IMR-90 (cell line): ENCODE results near the gene PLSCR2. TPM values are rescaled to one million over a fixed set of nuclear protein-coding genes. Genes with fewer than 3 reads are reported as not detected.

Experiments used
- ATAC-seq: fragments of 200-7000 bp; cut with Tn5 transposase; 2 replicates; pipeline ENCODE4 v1.9.1; 2020; ENCODE audit warnings: low read depth, mild to moderate bottlenecking, moderate library complexity
- BruUV-seq: library from RNA; stranded (reverse); fragments of 400-500 nt; replicated peaks from 2 replicates; lab custom pipeline; 2021; lab: Mats Ljungman, UMichigan
- CTCF ChIA-PET: fragments of 300-600 bp; formaldehyde crosslinking; extraction: SDS; loops from one replicate; lab custom pipeline; 2021; ENCODE audit warnings: antibody characterized with exemption; lab: Yijun Ruan, JAX
- POLR2A ChIA-PET: fragments of 300-600 bp; sonication (Branson Sonifier 250); formaldehyde crosslinking; loops from one replicate; lab custom pipeline; 2022; ENCODE audit warnings: antibody characterized with exemption; ENCODE audit not compliant: unreplicated experiment; lab: Charles Lee
- DNase-seq: peaks from one replicate; pipeline ENCODE4 v3.0.0; 2013
- H2AFZ ChIP-seq: replicated peaks from 2 replicates; pipeline ENCODE3; 2013; ENCODE audit warnings: low read length, mild to moderate bottlenecking; ENCODE audit not compliant: poor library complexity
- H2AK5ac ChIP-seq: 2 replicates; pipeline ENCODE4 v1.6.1; 2013; ENCODE audit warnings: low read depth, low read length, inconsistent platforms
- H2AK9ac ChIP-seq: replicated peaks from 2 replicates; pipeline ENCODE3; 2013; ENCODE audit warnings: mild to moderate bottlenecking, low read depth, low read length, moderate library complexity; ENCODE audit not compliant: poor library complexity
- H2BK120ac ChIP-seq: 2 replicates; pipeline ENCODE4 v1.6.1; 2013; ENCODE audit warnings: low read depth, low read length, inconsistent platforms
- H2BK15ac ChIP-seq: 3 replicates; pipeline ENCODE4 v1.6.1; 2013; ENCODE audit warnings: low read depth, low read length, inconsistent platforms
- H2BK20ac ChIP-seq: 2 replicates; pipeline ENCODE4 v1.6.1; 2013; ENCODE audit warnings: low read depth, mild to moderate bottlenecking, inconsistent platforms, low read length, moderate library complexity
- H2BK5ac ChIP-seq: 2 replicates; pipeline ENCODE4 v1.6.1; 2013; ENCODE audit warnings: mild to moderate bottlenecking, low read depth, low read length, inconsistent platforms; ENCODE audit not compliant: poor library complexity, severe bottlenecking
- H3K14ac ChIP-seq: replicated peaks from 2 replicates; pipeline ENCODE4 v1.6.1; 2013; ENCODE audit warnings: low read depth, low read length, inconsistent platforms
- H3K18ac ChIP-seq: 2 replicates; pipeline ENCODE4 v1.6.1; 2013; ENCODE audit warnings: low read depth, low read length, control low read depth
- H3K23ac ChIP-seq: 2 replicates; pipeline ENCODE4 v1.6.1; 2013; ENCODE audit warnings: low read depth, low read length, inconsistent platforms
- H3K27ac ChIP-seq: 2 replicates; pipeline ENCODE4 v1.5.1; 2013; ENCODE audit warnings: mild to moderate bottlenecking, control low read depth, low read length; ENCODE audit not compliant: insufficient read depth
- H3K27me3 ChIP-seq: 2 replicates; pipeline ENCODE4 v1.6.1; 2013; ENCODE audit warnings: low read length; ENCODE audit not compliant: control insufficient read depth, insufficient read depth
- H3K36me3 ChIP-seq: 2 replicates; pipeline ENCODE4 v1.6.1; 2013; ENCODE audit warnings: low read length, mixed read lengths; ENCODE audit not compliant: control insufficient read depth, insufficient read depth
- H3K4ac ChIP-seq: 2 replicates; pipeline ENCODE4 v1.6.1; 2013; ENCODE audit warnings: low read depth, low read length, inconsistent platforms
- H3K4me1 ChIP-seq: 2 replicates; pipeline ENCODE4 v1.6.1; 2013; ENCODE audit warnings: low read length, mixed read lengths; ENCODE audit not compliant: control insufficient read depth, insufficient read depth
- H3K4me2 ChIP-seq: 2 replicates; pipeline ENCODE4 v1.6.1; 2013; ENCODE audit warnings: low read depth, mild to moderate bottlenecking, control low read depth, low read length, moderate library complexity
- H3K4me3 ChIP-seq: 2 replicates; pipeline ENCODE4 v1.5.1; 2013; ENCODE audit warnings: low read depth, mild to moderate bottlenecking, control low read depth, low read length, moderate library complexity; ENCODE audit not compliant: insufficient read depth
- H3K56ac ChIP-seq: 2 replicates; pipeline ENCODE4 v1.6.1; 2013; ENCODE audit warnings: low read length, inconsistent platforms; ENCODE audit not compliant: insufficient read depth; ENCODE audit errors: extremely low read depth
- H3K79me1 ChIP-seq, 2 experiments: 2 replicates each; pipeline ENCODE4 v1.6.1; 2013; ENCODE audit warnings: low read length in 2 of 2, inconsistent platforms in 1 of 2, low read depth in 1 of 2
- H3K9ac ChIP-seq: 2 replicates; pipeline ENCODE4 v1.6.1; 2013; ENCODE audit warnings: low read depth, low read length, control low read depth
- H3K9me1 ChIP-seq: 2 replicates; pipeline ENCODE4 v1.6.1; 2013; ENCODE audit warnings: low read length, inconsistent platforms; ENCODE audit not compliant: insufficient read depth
- H3K9me3 ChIP-seq: 2 replicates; pipeline ENCODE4 v1.6.1; 2013; ENCODE audit warnings: low read length; ENCODE audit not compliant: control insufficient read depth, insufficient read depth
- H4K20me1 ChIP-seq: 2 replicates; pipeline ENCODE4 v1.6.1; 2013; ENCODE audit warnings: low read length, inconsistent platforms; ENCODE audit not compliant: insufficient read depth
- H4K5ac ChIP-seq: 2 replicates; pipeline ENCODE4 v1.6.1; 2013; ENCODE audit warnings: mild to moderate bottlenecking, low read depth, low read length, control low read depth
- H4K8ac ChIP-seq, 2 experiments: 2 replicates each; pipeline ENCODE4 v1.6.1; 2013; ENCODE audit warnings: low read depth in 2 of 2, low read length in 2 of 2, control low read depth in 1 of 2, inconsistent platforms in 1 of 2
- H4K91ac ChIP-seq: 2 replicates; pipeline ENCODE4 v1.6.1; 2013; ENCODE audit warnings: low read depth, low read length, inconsistent platforms; ENCODE audit not compliant: insufficient read depth
- CEBPB ChIP-seq: IDR thresholded peaks from 2 replicates; pipeline ENCODE4 v1.6.1; 2012; ENCODE audit warnings: low read depth, low read length, improper control_type of control experiment
- MAZ ChIP-seq: IDR thresholded peaks from 2 replicates; pipeline ENCODE4 v1.6.1; 2012; ENCODE audit warnings: low read depth, mild to moderate bottlenecking, low read length, improper control_type of control experiment, moderate library complexity, borderline replicate concordance
- WGBS, 2 experiments: methylation state at CpG; one replicate each; pipeline versions ENCODE4 v1.1.5 to v1.1.7; 2013; ENCODE audit warnings: missing lambda C conversion rate in 2 of 2; ENCODE audit not compliant: insufficient read length in 1 of 2; ENCODE audit errors: extremely low coverage in 2 of 2; 5-methylcytosine and 5-hydroxymethylcytosine counted together
- dilution Hi-C: fragments of 300-500 bp; cut with HindIII; formaldehyde crosslinking; loops from one replicate; pipeline ENCODE4 v1.14.3; 2018; ENCODE audit warnings: low sequenced_read_pairs; ENCODE audit not compliant: unreplicated experiment
- in situ Hi-C: fragments of 300-500 bp; cut with MboI; formaldehyde crosslinking; loops from 3 replicates; pipeline ENCODE4 v1.14.3; 2019; ENCODE audit warnings: low sequenced_read_pairs, inconsistent platforms, mixed read lengths
- intact Hi-C: fragments of 100-400 bp; cut with micrococcal nuclease; formaldehyde crosslinking; loops from 2 replicates; pipeline ENCODE4 v1.10.0; 2022
- polyA plus RNA-seq, 3 experiments: library from polyadenylated mRNA; depleted of rRNA; stranded (reverse); fragments of >200 nt; gene quantifications; 2 replicates each; pipeline ENCODE4 v1.2.3, GENCODE V29; 2012; ENCODE audit warnings: low replicate concordance in 1 of 3
- total RNA-seq: library from RNA; depleted of rRNA; stranded (reverse); fragments of >200 nt; gene quantifications from 2 replicates; pipeline ENCODE4 v1.2.3, GENCODE V29; 2012

The PLSCR2 gene
- total and polyA plus RNA-seq, 2 of the 4 experiments (the other 2 are of a cell fraction) = not detected

- WGBS, 2 experiments = no CpG with 5 or more reads among the region's 4 CpGs
- POLR2A ChIA-PET = no interaction called here
- peaks cover 8% of the 10 kb centered on the region for H3K36me3 ChIP-seq
- no peak overlapping the region for H3K4me2 ChIP-seq
- no TSS peak for BruUV-seq
- H3K18ac ChIP-seq = no peak overlapping the region
- no peak overlapping the region for H2BK15ac ChIP-seq
- in situ Hi-C loops = no loop called here
- no peak overlapping the region for H3K4ac ChIP-seq
- intact Hi-C loops = no loop called here
- no peak overlapping the region for H2BK5ac ChIP-seq
- no peaks in the 10 kb centered on the region for H3K27me3 ChIP-seq
- no peak overlapping the region for H3K4me3 ChIP-seq
- H3K27ac ChIP-seq = no peak overlapping the region
- H3K79me1 ChIP-seq = no peaks in the 10 kb centered on the region
- H2AFZ ChIP-seq = no peak overlapping the region
- H3K23ac ChIP-seq = no peak overlapping the region
- no peak overlapping the region for H2BK120ac ChIP-seq
- H3K56ac ChIP-seq = no peak overlapping the region
- no peak overlapping the region for H2BK20ac ChIP-seq
- H4K91ac ChIP-seq = no peak overlapping the region
- H4K20me1 ChIP-seq = no peaks in the 10 kb centered on the region
- ATAC-seq = no peak
- H4K5ac ChIP-seq = no peak overlapping the region
- H3K9me3 ChIP-seq = no peaks in the 10 kb centered on the region
- TF ChIP-seq MAZ (no peak), CEBPB (no peak)
- no peak overlapping the region for H4K8ac ChIP-seq
- H3K9ac ChIP-seq = no peak overlapping the region
- dilution Hi-C loops = no loop called here
- CTCF ChIA-PET = no interaction called here
- H3K14ac ChIP-seq = no peak overlapping the region
- DNase-seq = no peak
- no peak overlapping the region for H2AK5ac ChIP-seq
- H2AK9ac ChIP-seq = no peak overlapping the region
- H3K4me1 ChIP-seq = peaks cover 10% of the 10 kb centered on the region
- H3K9me1 ChIP-seq = no peaks in the 10 kb centered on the region
Measured at GRCh38 chr3:146517684-146518435, 48.5 kb upstream of the PLSCR2 start.
